Stimulated activated CD4-positive, alpha-beta T cell treated with anti-CD3 and anti-CD28 coated beads, TNF-alpha, amount 100 ng/mL, for 24 hours (primary cell): ENCODE measurements around the gene FBXW9.
"Not testable (repeated sequence)": the region's sequence is repeated elsewhere in the genome, so short reads cannot be mapped to it uniquely, and the experiment has no call there.

Source experiments
- DNase-seq, 3 experiments: peaks; one replicate each; pipeline ENCODE4 v3.0.0-alpha.2; 2020; ENCODE audit warnings: low read depth in 3 of 3

Gene FBXW9

DNA sequence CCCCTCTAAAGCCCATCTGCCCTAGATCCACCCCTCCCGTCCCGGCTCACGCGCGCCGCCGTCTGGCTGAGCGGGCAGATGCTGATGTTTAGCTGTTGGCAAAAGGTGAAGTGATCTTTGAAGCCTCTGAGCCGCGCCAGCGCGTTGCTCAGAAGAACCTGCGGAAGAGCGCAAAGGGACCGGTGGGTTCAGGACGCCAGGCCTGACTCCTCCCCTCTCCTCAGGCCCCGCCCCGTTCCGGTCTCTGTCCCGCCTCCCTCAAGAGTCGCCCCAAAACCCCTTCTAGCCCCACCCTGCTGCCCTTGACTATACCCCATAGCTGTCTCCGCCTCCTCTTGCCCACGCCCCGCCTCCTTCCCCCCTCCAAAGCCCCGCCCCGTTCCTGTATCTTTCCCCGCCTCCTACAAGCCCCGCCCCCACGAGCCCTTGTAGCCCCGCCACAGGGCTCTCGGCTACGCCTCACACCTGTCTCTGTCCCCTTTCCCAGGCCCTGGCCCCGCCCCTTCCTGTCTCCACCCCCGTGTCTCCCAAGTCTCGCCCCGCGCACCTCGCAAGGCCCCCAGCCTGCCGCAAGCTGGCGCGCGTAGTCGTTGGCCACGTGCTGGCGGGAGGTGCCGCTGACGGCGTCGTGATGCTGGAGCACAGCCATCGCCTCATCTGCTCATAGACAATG, 39.4 kb downstream of the FBXW9 start:
- peak in 1 of 3 experiments; percentile 37 for DNase-seq

DNA sequence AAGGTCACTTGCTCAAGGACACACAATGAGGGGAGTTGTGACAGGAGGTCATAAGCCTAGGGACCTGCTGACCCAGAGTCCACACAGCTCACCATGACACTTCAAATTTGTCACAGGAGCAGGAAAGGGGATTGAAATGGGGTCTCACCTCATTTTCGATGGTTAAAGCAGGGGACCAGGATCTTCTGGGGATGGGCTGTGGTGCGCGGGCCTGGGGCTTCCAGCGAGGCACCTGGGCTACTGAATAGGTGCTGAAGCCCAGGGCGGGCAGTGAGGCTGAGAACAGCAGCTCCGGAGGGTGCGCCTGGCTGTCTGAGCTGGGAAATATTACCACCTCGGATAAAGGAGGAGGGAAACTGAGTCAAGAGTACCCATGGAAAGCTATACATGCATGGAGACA, 40.9 kb downstream of the FBXW9 start:
- DNase-seq = no peak

DNA sequence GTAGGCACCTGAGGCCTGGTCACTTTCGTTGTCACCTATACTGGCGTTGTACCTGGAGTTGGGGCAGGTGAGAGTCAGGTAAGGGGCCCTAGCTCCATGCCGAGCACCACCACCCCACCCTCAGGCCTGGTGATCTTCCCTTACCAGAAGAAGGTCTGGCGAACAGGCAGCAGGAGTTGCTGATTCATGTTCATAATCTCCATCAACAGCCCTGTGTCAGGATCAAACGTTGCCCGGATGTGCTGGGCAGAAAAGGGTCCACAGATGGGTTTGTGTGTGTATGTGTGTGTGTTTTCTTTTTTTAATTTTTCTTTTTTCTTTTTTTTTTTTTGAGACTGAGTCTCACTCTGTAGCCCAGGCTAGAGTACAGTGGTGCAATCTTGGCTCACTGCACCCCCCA, 44.2 kb downstream of the FBXW9 start:
- no peak for DNase-seq

DNA sequence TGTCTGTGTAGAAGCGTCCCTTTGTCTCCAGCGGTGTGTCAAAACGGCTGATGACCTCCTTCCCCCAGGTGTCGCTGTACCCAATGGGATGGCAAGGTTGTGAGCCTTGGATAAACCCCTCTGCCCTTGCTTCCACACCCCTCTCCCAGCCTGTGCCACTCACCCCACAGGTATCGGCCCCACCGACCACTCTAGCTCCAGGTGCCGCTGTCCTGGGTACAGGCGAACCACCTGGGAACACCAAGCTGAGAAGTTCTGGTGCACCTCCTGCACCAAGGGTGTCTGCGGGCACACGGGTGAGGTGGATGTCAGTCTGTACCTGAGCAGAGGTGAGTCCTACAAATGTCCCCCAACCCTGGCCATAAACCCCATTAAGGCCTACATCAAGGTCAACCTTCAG, 46.5 kb downstream of the FBXW9 start:
- DNase-seq = no peak

DNA sequence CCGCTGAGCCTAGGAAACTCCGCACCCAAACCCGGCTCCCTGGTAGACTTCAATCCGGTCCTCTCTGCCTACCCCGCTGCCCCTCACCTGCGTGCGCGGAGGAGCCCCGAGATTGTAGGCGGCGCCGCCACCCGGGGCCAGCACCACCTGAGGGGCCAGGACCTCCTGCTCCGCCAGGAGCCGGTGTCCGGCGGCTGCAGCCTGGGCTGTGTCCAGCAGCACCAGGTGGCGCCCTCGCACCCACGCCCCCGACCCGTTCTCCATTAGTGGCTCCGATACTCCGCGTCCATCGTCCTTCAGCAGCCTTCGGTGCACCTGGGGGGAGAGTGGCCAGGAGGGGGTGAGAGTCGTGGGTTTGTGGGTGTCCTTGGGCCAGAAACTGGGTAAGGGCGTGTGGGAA, 48.3 kb downstream of the FBXW9 start:
- DNase-seq = no peak

DNA sequence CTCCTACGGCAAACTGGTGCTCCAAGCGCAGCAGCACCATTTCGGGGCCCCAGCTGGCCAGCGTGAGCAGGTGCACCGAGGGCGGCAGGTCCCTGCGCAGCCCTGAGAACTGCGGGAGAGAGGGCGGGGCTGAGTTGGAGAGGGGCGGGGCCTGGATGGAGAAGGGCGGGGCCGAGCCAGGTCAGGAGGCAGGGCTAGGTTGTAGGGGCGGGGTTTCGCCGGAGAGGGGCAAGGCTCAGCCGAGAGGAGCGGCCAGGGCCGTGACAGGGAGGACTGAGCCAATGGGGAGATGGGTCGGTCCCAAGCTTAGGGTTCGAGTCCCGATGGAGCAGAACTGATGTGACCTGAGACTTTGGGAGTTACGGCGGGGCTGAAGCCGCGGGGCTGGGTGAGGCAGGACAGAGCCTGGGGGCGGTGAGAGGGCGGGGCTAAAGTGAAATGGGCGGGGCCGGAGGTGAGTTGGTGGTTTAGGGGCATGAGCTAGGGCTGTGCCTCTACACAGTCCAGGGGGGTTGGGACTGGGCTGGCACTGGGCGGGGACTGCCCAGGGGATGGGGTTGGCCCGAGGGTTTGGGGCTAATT, 48.9 kb downstream of the FBXW9 start:
- peak in 1 of 3 experiments; percentile 41 for DNase-seq

DNA sequence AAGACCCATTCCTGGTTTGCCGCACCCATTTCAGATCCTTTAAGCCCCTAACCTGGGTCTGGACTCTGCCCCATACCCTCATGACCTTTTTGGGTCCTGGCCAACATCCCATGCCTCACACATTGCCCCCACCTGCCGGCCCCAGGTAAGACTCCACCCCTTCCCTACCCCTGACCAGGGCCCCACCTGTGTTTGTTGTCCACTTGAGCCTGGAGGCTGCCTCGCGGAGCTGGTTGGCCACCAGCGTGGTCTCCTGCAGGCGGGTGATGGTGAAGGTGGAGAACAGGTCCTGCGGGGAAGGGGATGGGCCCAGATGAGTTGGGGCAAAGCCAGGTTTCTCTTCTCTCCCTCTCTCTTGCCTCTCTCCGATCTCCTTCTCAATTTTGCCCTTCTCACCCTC, 49.4 kb downstream of the FBXW9 start:
- DNase-seq = no peak

DNA sequence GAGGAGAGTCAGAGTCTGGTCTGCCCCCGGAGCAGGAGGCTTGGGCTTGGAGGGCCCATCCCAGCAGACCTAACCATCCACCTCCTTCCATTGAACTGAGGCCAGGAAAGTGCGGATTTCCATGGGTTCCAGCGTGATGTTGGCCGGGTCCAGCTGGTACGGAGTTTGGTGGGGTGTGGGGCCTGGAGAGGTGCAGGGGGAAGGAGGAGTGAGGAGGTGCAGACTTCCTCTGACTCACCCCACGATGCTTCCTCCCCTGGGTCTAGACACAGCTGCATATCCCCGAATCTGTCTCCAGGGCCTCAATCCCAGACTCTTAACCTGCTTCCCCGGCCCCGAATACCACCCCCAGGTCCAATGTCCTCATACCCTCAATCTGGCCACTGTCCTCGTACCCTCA, 49.9 kb downstream of the FBXW9 start:
- DNase-seq = no peak

DNA sequence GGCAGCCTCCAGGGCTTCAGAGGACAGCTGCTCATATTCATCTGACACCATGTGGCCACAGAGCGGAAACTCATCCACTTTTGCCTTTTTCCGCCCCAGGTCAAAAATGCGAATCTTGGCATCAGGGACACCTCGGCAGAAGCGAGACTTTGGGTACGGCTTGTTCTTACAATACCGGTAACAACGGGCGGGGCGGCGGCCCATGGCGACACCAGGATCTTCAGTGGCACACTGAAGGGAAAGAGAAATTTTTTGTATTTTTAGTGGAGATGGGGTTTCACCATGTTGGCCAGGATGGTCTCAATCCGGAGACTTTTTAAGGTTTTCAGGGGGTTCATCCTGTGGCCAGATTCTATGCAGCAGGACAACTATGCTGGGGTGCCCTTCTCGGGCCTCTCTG, 52.7 kb downstream of the FBXW9 start:
- not testable (repeated sequence) for DNase-seq

DNA sequence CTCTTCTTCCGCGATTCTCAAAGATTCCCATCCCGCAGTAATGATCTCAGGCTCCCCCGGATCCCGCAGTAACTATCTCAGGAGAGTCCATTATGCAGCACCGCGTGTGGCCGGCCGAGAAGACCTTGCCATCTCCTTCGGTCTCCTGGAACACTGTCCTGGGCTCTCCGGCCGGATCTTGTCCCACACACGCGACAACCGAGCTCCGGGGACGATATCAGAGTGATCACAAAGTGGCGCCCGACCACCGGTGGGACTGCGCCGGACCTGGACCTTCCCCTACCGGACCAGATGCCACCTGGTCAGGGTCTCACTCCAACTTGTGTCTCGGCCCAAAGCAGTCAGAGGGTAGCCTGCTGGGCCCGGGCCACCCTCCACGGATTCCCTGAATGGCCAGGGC, 53.9 kb downstream of the FBXW9 start:
- no peak for DNase-seq

DNA sequence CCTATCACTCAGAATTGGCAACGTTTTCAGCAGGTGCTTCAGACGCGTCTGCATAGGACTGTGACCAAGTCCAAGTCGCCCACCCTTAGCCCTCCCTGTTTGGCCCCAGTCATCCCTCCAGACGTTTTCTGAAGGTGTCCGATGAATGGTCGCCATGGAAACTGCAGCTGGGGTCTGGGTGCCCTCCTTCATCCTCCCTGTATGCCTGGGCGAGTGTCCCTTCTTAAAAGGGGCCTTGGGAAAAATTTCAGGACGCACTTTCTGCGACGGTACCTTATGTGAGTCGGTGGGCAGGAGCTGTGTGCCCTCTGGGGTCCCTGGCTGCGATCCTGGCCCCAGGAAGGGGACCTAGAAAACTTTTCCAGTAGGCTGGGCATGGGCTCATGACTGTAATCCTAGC, 55.0 kb downstream of the FBXW9 start:
- no peak for DNase-seq

DNA sequence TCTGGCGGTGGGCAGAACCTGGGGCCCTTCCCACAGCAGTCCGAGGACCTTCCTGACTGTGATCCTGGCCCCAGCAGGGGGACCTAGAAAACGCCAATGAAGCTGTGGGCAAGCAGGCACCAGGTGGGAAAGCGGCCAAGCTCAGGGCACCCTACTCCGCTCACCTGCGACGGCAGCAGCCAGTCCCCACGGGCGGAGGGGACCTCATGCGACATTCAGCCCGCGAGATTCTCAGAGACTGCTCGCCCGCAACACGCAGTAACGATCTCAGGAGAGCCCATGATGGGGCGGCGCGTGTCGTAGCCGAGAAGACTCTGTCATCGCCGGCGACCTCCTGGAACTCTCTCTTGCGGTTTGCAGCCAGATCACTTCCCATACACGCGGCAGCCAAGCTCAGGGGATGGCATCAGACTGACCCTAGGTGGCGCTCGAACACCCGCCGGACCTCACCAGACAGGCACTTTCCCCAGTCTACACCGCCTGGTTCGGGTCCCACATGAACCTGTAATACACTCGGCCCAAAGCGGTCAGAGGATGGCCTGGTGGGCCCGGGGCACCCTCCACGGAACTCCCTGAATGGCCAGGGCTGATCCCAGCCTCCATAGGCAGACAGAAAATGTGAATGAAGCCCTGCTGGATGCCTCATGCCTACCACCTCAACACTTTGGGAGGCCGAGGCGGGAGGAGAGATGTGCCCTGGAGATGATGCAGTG, 56.4 kb downstream of the FBXW9 start:
- DNase-seq = peak; percentile 77 to 88 (median 82)
